Mucosa of descending colon (tissue), 3 donors: ENCODE results near the gene C1orf210. TPM values are rescaled to one million over a fixed set of nuclear protein-coding genes. Genes with fewer than 3 reads are reported as not detected.
A peak's percentile ranks its signal among the peaks of the same experiment; 100 is the strongest.

Source experiments
- ATAC-seq: fragments of 200-7000 bp; cut with Tn5 transposase; one replicate; pipeline ENCODE4 v1.9.1; 2020; ENCODE audit warnings: mild to moderate bottlenecking, moderate library complexity
- DNase-seq, 3 donors: peaks; one replicate each; pipeline ENCODE4 v3.0.0-alpha.2; 2020
- H3K36me3 ChIP-seq: fragments of 200-600 bp; one replicate; pipeline ENCODE4 v1.8.0; 2021; ENCODE audit warnings: low read depth, mild to moderate bottlenecking
- H3K4me1 ChIP-seq: fragments of 200-600 bp; one replicate; pipeline ENCODE4 v1.8.0; 2021; ENCODE audit warnings: low read depth, mild to moderate bottlenecking
- H3K4me3 ChIP-seq: fragments of 200-600 bp; one replicate; pipeline ENCODE4 v1.8.0; 2021; ENCODE audit warnings: mild to moderate bottlenecking
- H3K9me3 ChIP-seq: fragments of 200-600 bp; one replicate; pipeline ENCODE4 v1.8.0; 2021; ENCODE audit warnings: mild to moderate bottlenecking
- intact Hi-C, 2 donors: fragments of 100-400 bp; cut with DNase I in 1 of 2; cut with micrococcal nuclease in 1 of 2; formaldehyde crosslinking; loops; one replicate each; pipeline versions ENCODE4 v1.11.0 to v1.11.1; 2022; cut with DNase I, micrococcal nuclease
- total RNA-seq, 3 donors: library from RNA; stranded (reverse); fragmentation: NEBNext Ultra II Directional in 2 of 3; extraction: Animal tissue kit (Norgen Biotek cat#: 25700) in 2 of 3; gene quantifications; one replicate each; pipeline versions ENCODE4 v1.2.1 to v1.2.4, GENCODE V29; 2021 to 2023
- TF ChIP-seq, protein P1 (sequence below): fragments of 200-600 bp; IDR thresholded peaks from one replicate; pipeline ENCODE4 v1.8.0; 2022; ENCODE audit warnings: antibody characterized with exemption, mild to moderate bottlenecking
- donor health status: DM: no; HTN: no; CAD: no; lungs with moderate emphysema.
- donor health status: DM: no; HTN: no; CAD: no.
- donor health status: DM: no; HTN: yes; CAD: no.

Gene C1orf210
- total RNA-seq, 3 donors from 2014 or later, result 33.1 to 102 (median 63.3) TPM

DNA sequence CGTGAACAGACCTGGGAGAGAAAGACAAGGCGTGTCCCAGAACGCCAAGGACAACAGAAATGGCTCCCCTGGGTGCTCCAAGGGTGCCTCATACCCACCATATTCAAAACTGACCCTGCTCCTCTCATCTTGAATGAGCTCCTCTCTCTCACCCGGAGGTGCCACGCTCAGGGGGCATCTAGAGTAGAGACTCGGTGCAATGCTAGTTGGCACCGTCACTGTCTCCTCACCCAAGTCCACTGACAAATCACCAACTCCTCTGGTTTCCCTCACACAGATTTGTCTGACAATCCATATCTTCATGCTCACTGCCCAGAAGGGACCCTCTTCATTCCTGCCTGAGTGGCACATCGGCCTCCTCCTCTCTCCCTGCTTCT is 10.6 kb downstream of the C1orf210 start:
- no peak for ATAC-seq
- H3K9me3 ChIP-seq, result no peaks in the 10 kb centered on the region
- peaks cover 10% of the 10 kb centered on the region for H3K4me1 ChIP-seq
- TF ChIP-seq, protein P1, sequence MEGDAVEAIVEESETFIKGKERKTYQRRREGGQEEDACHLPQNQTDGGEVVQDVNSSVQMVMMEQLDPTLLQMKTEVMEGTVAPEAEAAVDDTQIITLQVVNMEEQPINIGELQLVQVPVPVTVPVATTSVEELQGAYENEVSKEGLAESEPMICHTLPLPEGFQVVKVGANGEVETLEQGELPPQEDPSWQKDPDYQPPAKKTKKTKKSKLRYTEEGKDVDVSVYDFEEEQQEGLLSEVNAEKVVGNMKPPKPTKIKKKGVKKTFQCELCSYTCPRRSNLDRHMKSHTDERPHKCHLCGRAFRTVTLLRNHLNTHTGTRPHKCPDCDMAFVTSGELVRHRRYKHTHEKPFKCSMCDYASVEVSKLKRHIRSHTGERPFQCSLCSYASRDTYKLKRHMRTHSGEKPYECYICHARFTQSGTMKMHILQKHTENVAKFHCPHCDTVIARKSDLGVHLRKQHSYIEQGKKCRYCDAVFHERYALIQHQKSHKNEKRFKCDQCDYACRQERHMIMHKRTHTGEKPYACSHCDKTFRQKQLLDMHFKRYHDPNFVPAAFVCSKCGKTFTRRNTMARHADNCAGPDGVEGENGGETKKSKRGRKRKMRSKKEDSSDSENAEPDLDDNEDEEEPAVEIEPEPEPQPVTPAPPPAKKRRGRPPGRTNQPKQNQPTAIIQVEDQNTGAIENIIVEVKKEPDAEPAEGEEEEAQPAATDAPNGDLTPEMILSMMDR, result no peak
- no peaks in the 10 kb centered on the region for H3K36me3 ChIP-seq
- DNase-seq, result no peak
- intact Hi-C loops, result no loop called here
- H3K4me3 ChIP-seq, result no peak overlapping the region

GRCh38 chr1:43274125-43274803 is 11.1 kb downstream of the C1orf210 start:
- TF ChIP-seq, protein P1, result no peak
- no peaks in the 10 kb centered on the region for H3K36me3 ChIP-seq
- no peaks in the 10 kb centered on the region for H3K9me3 ChIP-seq
- intact Hi-C loops, result no loop called here
- H3K4me3 ChIP-seq, result no peak overlapping the region
- H3K4me1 ChIP-seq, result peaks cover 10% of the 10 kb centered on the region
- DNase-seq (peak in 1 of 3 donors; percentile 46), ATAC-seq (peak; percentile 8)

DNA sequence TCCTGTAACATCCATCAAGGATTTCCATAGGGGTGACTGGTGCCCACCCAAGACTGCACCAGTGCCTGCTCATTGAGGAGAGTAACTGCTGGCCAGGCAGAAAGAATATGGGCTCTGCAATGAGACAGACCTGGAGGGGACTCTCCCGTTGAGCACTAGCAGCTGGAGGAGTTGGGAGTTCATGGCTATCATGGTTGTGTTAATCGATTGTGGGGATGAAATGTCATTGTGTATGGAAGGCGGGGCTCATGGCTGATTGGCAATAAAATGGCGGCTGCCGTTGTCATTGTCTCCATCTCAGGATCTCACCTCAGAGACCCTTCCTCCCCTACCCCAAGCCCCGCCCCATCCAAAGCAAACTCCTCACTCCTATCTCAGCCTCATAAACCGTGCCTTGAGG is 11.7 kb downstream of the C1orf210 start:
- intact Hi-C loops, result no loop called here
- ATAC-seq (no peak), DNase-seq (no peak)
- H3K4me3 ChIP-seq, result no peak overlapping the region
- H3K9me3 ChIP-seq, result no peaks in the 10 kb centered on the region
- H3K36me3 ChIP-seq, result no peaks in the 10 kb centered on the region
- TF ChIP-seq, protein P1, result no peak
- peaks cover 10% of the 10 kb centered on the region for H3K4me1 ChIP-seq

- DNase-seq (peak in 2 of 3 donors; percentile 7 to 42), ATAC-seq (no peak)
- no peaks in the 10 kb centered on the region for H3K9me3 ChIP-seq
- peaks cover 10% of the 10 kb centered on the region for H3K4me1 ChIP-seq
- TF ChIP-seq, protein P1, result no peak
- H3K4me3 ChIP-seq, result no peak overlapping the region
- H3K36me3 ChIP-seq, result no peaks in the 10 kb centered on the region
- intact Hi-C loops, result no loop called here
Observed at GRCh38 chr1:43272576-43273571, 12.5 kb downstream of the C1orf210 start.

DNA sequence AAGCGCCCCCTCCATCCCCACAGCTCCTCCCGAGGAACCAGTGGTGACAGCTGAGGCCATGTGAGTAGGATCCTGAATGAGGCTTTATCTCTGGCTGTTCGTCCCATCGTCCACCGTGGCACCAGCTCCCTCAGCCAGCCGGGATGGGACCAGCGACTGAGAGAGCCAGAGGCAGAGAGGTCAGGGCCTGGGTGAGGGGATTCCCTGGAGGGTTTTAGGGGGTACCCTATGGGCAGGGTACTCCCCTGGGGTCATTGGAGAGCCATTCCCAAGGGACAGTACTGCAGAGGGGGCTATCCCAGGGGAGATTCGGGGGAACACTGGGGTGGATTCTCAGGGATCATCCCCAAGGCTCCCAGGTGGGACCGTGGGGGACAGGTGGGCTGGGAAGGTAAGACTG is 13.2 kb downstream of the C1orf210 start:
- TF ChIP-seq, protein P1, result no peak
- Histone ChIP-seq H3K4me3 (no peak overlapping the region), H3K36me3 (no peaks in the 10 kb centered on the region), H3K4me1 (peaks cover 10% of the 10 kb centered on the region), H3K9me3 (no peaks in the 10 kb centered on the region)
- intact Hi-C loops, result no loop called here
- DNase-seq, result peak in 1 of 3 donors; percentile 4
- no peak for ATAC-seq
